ENCODE data around the gene MED16.

- TF ChIP-seq, protein P1, sequence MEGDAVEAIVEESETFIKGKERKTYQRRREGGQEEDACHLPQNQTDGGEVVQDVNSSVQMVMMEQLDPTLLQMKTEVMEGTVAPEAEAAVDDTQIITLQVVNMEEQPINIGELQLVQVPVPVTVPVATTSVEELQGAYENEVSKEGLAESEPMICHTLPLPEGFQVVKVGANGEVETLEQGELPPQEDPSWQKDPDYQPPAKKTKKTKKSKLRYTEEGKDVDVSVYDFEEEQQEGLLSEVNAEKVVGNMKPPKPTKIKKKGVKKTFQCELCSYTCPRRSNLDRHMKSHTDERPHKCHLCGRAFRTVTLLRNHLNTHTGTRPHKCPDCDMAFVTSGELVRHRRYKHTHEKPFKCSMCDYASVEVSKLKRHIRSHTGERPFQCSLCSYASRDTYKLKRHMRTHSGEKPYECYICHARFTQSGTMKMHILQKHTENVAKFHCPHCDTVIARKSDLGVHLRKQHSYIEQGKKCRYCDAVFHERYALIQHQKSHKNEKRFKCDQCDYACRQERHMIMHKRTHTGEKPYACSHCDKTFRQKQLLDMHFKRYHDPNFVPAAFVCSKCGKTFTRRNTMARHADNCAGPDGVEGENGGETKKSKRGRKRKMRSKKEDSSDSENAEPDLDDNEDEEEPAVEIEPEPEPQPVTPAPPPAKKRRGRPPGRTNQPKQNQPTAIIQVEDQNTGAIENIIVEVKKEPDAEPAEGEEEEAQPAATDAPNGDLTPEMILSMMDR (conservative IDR thresholded peaks at IDR 0.05; ENCODE audit: low read depth, low read length) = peak; percentile 67
- no peak for TF ChIP-seq EZH2 (IDR thresholded peaks at IDR 0.05; ENCODE audit: low read length, unreplicated experiment)
These were observed 9.3 kb downstream of the MED16 start for GRCh38 chr19:883661-884211.
